Karpas-422 (cell line): Measurements from ENCODE around the gene DCLK2. TPM values are rescaled to one million over a fixed set of nuclear protein-coding genes. Genes with fewer than 3 reads are reported as not detected.

Experiments used
- DNase-seq: peaks from one replicate; pipeline ENCODE4 v3.0.0-alpha.2; 2015
- H2AFZ ChIP-seq: fragments of 200-600 bp; sonication (generic); 2 replicates; pipeline ENCODE4 v1.6.1; 2014; ENCODE audit warnings: antibody characterized with exemption, low read length, mixed read lengths
- H3K27ac ChIP-seq: fragments of 200-600 bp; sonication (generic); 2 replicates; pipeline ENCODE4 v1.5.1; 2014; ENCODE audit warnings: mild to moderate bottlenecking, low read length, moderate library complexity
- H3K27me3 ChIP-seq: fragments of 200-600 bp; sonication (generic); 2 replicates; pipeline ENCODE4 v1.6.1; 2014; ENCODE audit warnings: low read length, mixed read lengths
- H3K36me3 ChIP-seq: fragments of 200-600 bp; sonication (generic); 2 replicates; pipeline ENCODE4 v1.6.1; 2014; ENCODE audit warnings: low read length, mixed read lengths; ENCODE audit not compliant: insufficient read depth
- H3K4me1 ChIP-seq: fragments of 200-600 bp; sonication (generic); 2 replicates; pipeline ENCODE4 v1.6.1; 2014; ENCODE audit warnings: mild to moderate bottlenecking, low read length, mixed read lengths
- H3K4me2 ChIP-seq: fragments of 200-600 bp; sonication (generic); 2 replicates; pipeline ENCODE4 v1.6.1; 2014; ENCODE audit warnings: low read length, low read depth, mild to moderate bottlenecking; ENCODE audit not compliant: poor library complexity, severe bottlenecking
- H3K4me3 ChIP-seq: fragments of 200-600 bp; sonication (generic); 2 replicates; pipeline ENCODE4 v1.5.1; 2014; ENCODE audit warnings: mild to moderate bottlenecking, antibody characterized with exemption, low read length, mixed read lengths
- H3K79me2 ChIP-seq: fragments of 200-600 bp; sonication (generic); 2 replicates; pipeline ENCODE4 v1.6.1; 2014; ENCODE audit warnings: mild to moderate bottlenecking, low read length, mixed read lengths
- H3K9ac ChIP-seq: fragments of 200-600 bp; sonication (generic); 2 replicates; pipeline ENCODE4 v1.6.0; 2014; ENCODE audit warnings: low read length
- H3K9me2 ChIP-seq: fragments of 200-600 bp; sonication (generic), shearing (Covaris generic); replicated peaks from 2 replicates; pipeline ENCODE4 v1.6.0; 2014; ENCODE audit warnings: mild to moderate bottlenecking, low read length, moderate library complexity; ENCODE audit not compliant: insufficient read depth
- H3K9me3 ChIP-seq: fragments of 300-700, 200-600 bp; sonication (generic); 2 replicates; pipeline ENCODE4 v1.6.1; 2014; ENCODE audit warnings: low read length, mixed read lengths
- H4K20me1 ChIP-seq: fragments of 200-600 bp; sonication (generic); 2 replicates; pipeline ENCODE4 v1.6.1; 2014; ENCODE audit warnings: mild to moderate bottlenecking, antibody characterized with exemption, low read length, low read depth; ENCODE audit not compliant: insufficient read depth
- total RNA-seq: library from RNA; depleted of rRNA; stranded (reverse); fragments of >200 nt; shearing (Covaris generic); gene quantifications from 2 replicates; pipeline ENCODE4 v1.2.3, GENCODE V29; 2014; ENCODE audit warnings: low replicate concordance

The DCLK2 gene
- total RNA-seq, 1 experiment from 2014 or later = not detected

DNA sequence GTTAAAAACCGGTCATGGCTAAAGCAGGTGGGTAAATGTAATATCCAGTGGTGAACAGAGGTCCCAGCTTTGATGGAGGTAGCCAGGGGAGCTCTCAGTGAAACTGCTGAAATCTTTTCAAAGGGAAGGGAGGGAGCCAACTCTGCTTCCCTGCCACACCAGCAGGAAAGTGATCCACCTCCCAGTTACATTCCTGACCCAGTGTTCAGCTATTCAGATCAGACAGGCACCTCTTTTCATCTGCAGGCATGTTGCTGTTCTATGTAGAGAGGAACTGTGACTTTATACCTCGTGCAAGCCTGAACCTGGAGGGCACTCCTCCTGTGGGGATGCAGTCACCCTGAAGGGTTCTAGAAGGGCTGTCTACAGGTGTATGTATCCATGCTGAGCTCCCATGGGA, 37.6 kb downstream of the DCLK2 start:
- H3K27ac ChIP-seq = no peak overlapping the region
- H3K9me2 ChIP-seq = no peaks in the 10 kb centered on the region
- H3K9me3 ChIP-seq = no peaks in the 10 kb centered on the region
- no peaks in the 10 kb centered on the region for H3K4me1 ChIP-seq
- H3K27me3 ChIP-seq = no peaks in the 10 kb centered on the region
- H4K20me1 ChIP-seq = no peaks in the 10 kb centered on the region
- H2AFZ ChIP-seq = no peak overlapping the region
- H3K9ac ChIP-seq = no peak overlapping the region
- H3K4me2 ChIP-seq = no peak overlapping the region
- H3K79me2 ChIP-seq = no peaks in the 10 kb centered on the region
- H3K36me3 ChIP-seq = no peaks in the 10 kb centered on the region
- DNase-seq = no peak
- H3K4me3 ChIP-seq = no peak overlapping the region

DNA sequence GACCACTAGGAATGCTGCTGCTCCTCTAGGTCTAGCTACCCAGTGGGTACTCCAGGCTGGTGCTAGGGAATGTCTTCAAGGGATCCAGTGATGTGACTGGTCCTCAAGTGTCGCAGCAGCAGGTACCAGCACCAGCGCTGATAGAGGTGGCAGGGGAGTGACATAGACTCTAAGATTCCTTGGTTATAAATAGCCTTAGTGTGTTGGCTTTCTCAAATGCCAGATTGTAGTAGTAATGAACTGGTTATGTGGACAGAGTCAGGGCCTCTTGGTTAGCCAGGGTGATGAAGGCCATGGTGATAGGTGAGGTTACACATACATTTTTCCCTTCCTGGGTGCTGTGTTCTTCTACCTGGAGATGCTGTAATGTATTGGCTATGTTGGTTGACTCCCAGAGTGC, 38.3 kb downstream of the DCLK2 start:
- Histone ChIP-seq H3K9me2 (no peaks in the 10 kb centered on the region), H3K9ac (no peak overlapping the region), H3K9me3 (no peaks in the 10 kb centered on the region), H2AFZ (no peak overlapping the region), H4K20me1 (no peaks in the 10 kb centered on the region), H3K4me3 (no peak overlapping the region), H3K27ac (no peak overlapping the region), H3K79me2 (no peaks in the 10 kb centered on the region), H3K4me1 (no peaks in the 10 kb centered on the region), H3K4me2 (no peak overlapping the region), H3K27me3 (no peaks in the 10 kb centered on the region), H3K36me3 (no peaks in the 10 kb centered on the region)
- no peak for DNase-seq

DNA sequence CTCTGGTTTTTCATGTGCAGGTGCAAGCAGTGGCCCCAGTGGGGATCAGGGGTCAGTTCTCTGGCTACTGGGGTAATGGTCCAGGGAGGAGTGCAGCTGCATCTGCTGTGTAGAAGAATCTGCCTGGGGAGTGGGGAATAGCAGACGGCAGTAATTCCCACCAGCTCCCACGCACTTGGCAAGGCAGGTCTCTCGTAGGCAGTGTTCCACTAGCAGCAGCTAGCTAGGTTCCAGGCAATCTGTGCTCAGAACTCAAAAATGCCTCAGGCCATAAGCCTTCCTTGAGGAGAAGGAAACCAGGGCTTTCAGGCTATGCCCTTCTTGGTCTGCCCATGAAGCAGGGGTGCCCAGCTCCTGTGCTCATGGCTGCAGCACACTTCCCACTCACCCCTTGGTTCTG, 38.8 kb downstream of the DCLK2 start:
- Histone ChIP-seq H4K20me1 (no peaks in the 10 kb centered on the region), H3K9me2 (no peaks in the 10 kb centered on the region), H3K27ac (no peak overlapping the region), H3K27me3 (no peaks in the 10 kb centered on the region), H3K4me1 (no peaks in the 10 kb centered on the region), H3K36me3 (no peaks in the 10 kb centered on the region), H3K79me2 (no peaks in the 10 kb centered on the region), H2AFZ (no peak overlapping the region), H3K4me3 (no peak overlapping the region), H3K4me2 (no peak overlapping the region), H3K9me3 (no peaks in the 10 kb centered on the region), H3K9ac (no peak overlapping the region)
- no peak for DNase-seq

DNA sequence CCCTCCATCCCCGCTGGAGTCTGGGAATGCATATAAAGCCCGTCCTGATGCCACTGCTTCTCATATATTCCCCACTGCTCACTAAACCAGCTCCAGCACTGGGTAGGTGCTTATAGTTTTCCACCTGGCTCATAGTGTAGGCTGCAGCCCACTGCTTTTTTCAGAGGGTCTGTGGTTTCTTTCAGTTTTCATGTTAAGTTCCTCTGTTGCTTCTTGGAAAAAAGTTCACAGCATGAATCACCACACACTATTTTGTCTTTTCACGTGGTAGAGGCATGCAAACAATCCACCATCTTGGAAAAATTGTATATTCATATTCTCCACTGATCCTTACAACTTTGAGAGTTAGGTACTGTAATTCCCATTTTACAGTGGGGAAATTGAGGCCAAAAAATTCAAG, 39.4 kb downstream of the DCLK2 start:
- Histone ChIP-seq H2AFZ (no peak overlapping the region), H3K9me3 (no peaks in the 10 kb centered on the region), H4K20me1 (no peaks in the 10 kb centered on the region), H3K79me2 (no peaks in the 10 kb centered on the region), H3K27ac (no peak overlapping the region), H3K36me3 (no peaks in the 10 kb centered on the region), H3K4me2 (no peak overlapping the region), H3K4me1 (no peaks in the 10 kb centered on the region), H3K9me2 (no peaks in the 10 kb centered on the region), H3K27me3 (no peaks in the 10 kb centered on the region), H3K9ac (no peak overlapping the region), H3K4me3 (no peak overlapping the region)
- no peak for DNase-seq

DNA sequence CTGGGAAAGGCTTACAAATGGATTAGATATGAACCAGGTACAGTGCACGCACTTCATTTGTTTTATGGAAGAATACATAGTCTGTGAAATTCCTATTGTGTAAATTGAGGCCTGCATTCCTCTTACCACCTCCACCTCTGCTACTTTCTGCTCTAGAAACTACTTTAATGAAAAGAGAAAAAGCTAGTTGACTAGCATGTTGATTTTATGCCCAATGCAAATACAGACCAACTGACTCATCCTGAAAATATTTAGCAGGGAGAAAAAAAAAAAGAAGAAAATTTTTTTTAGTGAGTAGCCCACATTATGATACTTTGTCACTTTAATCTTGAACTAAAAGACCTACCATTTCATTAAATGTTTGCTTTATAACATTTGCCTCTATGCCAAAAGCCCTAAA, 41.2 kb downstream of the DCLK2 start:
- Histone ChIP-seq H2AFZ (no peak overlapping the region), H3K4me1 (no peaks in the 10 kb centered on the region), H3K27ac (no peak overlapping the region), H3K9me3 (no peaks in the 10 kb centered on the region), H3K79me2 (no peaks in the 10 kb centered on the region), H3K36me3 (no peaks in the 10 kb centered on the region), H3K4me3 (no peak overlapping the region), H4K20me1 (no peaks in the 10 kb centered on the region), H3K9ac (no peak overlapping the region), H3K9me2 (no peaks in the 10 kb centered on the region), H3K27me3 (no peaks in the 10 kb centered on the region), H3K4me2 (no peak overlapping the region)
- no peak for DNase-seq

DNA sequence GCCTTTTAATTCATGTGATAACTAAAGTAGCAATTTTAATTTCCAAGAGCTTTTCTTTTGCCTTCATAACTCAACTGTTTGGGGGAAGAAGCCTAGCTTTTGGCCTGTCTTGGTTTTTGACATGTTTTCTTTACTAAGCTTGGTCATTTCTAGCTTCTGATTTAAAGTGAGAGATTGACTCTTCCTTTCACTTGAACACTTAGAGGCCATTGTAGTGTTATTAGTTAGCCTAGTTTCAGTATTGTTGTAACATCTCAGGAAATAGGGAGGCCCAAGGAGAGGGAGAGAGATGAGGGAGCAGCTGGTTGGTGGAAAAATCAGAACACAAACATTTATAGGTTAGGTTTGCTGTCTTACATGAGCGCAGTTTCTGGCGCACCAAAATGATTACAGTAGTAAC, 44.8 kb downstream of the DCLK2 start:
- DNase-seq = no peak
- Histone ChIP-seq H3K4me1 (peaks cover 13% of the 10 kb centered on the region), H3K9me3 (no peaks in the 10 kb centered on the region), H3K27ac (no peak overlapping the region), H3K36me3 (no peaks in the 10 kb centered on the region), H4K20me1 (no peaks in the 10 kb centered on the region), H3K4me2 (no peak overlapping the region), H3K79me2 (no peaks in the 10 kb centered on the region), H3K27me3 (no peaks in the 10 kb centered on the region), H3K4me3 (no peak overlapping the region), H3K9me2 (no peaks in the 10 kb centered on the region), H2AFZ (no peak overlapping the region), H3K9ac (no peak overlapping the region)

DNA sequence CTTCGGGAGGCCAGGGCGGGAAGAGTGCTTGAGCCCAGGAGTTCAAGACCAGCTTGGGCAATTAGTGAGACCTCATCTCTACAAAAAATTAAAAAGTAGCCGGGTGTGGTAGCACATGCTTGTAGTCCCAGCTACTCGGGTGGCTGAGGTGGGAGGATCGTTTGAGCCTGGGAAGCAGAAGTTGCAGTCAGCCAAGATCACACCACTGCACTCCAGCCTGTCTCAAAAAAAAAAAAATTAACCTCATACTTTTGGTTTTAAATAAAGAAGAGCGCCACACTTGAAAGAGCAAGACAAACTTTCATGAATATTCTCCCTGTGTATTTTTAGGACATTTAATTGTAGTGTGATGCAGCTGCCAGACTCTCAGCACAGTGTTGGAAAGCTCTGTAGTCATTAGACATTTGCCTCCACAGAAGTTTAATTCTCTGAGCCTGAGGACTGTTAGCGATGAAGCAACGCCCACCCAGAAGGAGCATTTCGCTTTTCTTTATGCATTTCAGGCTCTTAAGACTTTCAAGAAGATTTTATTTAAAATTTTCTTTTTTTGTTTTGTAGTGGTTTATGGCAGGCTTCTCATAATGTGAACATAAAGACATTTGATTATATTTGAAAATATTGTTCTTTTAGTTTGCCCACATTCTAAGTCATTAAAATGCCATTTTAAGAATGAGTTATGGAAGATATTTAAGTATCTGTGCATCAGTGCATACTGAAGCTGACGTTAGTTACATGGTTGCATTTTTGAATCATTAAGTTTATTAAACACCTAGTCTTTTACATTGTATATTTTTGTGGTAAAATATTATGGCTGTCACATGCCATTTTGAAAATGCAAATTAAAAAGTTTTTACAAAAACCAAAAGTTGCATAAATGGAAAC, 45.8 kb downstream of the DCLK2 start:
- no peak for DNase-seq
- no peak overlapping the region for H2AFZ ChIP-seq
- H3K9me2 ChIP-seq = no peaks in the 10 kb centered on the region
- no peaks in the 10 kb centered on the region for H3K36me3 ChIP-seq
- H3K4me1 ChIP-seq = peaks cover 13% of the 10 kb centered on the region
- no peaks in the 10 kb centered on the region for H4K20me1 ChIP-seq
- no peak overlapping the region for H3K4me3 ChIP-seq
- H3K9me3 ChIP-seq = no peaks in the 10 kb centered on the region
- H3K27me3 ChIP-seq = no peaks in the 10 kb centered on the region
- no peak overlapping the region for H3K4me2 ChIP-seq
- no peak overlapping the region for H3K9ac ChIP-seq
- H3K27ac ChIP-seq = no peak overlapping the region
- no peaks in the 10 kb centered on the region for H3K79me2 ChIP-seq

DNA sequence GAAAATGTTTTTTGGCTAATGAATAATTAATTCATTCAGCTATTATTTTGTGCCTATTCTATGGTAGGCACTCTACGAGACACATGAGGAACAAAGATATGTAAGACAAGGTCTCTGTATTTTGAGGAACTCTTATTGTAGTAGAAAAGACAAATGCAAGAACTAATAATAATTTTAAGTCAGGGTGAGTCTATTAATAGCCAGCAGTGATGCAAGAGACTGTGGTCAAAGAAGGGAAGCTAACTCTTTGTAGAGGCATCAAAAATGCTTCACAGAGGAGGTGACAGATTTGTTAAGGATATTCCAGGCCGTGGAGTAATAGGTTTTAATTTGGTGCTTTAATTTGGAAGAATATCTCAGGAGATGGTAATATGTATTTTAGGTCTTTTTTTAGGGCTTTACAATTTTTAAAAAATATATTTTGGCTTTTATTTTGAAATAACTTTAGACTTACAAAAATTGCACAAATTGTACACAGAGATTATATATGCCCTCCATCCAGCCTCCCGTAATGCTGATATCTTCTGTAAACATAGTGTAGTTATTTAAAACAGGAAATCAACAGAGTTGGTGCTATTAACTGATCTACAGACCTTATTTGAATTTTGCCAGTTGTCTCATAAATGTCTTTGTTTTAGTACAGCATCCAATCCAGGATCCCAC, 48.1 kb downstream of the DCLK2 start:
- peaks cover 13% of the 10 kb centered on the region for H3K4me1 ChIP-seq
- H3K9me2 ChIP-seq = no peaks in the 10 kb centered on the region
- H4K20me1 ChIP-seq = no peaks in the 10 kb centered on the region
- H3K9me3 ChIP-seq = no peaks in the 10 kb centered on the region
- no peaks in the 10 kb centered on the region for H3K27me3 ChIP-seq
- peak; percentile 67 for DNase-seq
- no peak overlapping the region for H3K4me3 ChIP-seq
- H3K27ac ChIP-seq = no peak overlapping the region
- no peaks in the 10 kb centered on the region for H3K36me3 ChIP-seq
- no peaks in the 10 kb centered on the region for H3K79me2 ChIP-seq
- H2AFZ ChIP-seq = no peak overlapping the region
- H3K4me2 ChIP-seq = peak overlapping the region; percentile 9
- no peak overlapping the region for H3K9ac ChIP-seq
